Middle frontal gyrus (tissue), 1 donor: Measurements from ENCODE around the gene PRXL2C.
"Not testable (repeated sequence)": the region's sequence is repeated elsewhere in the genome, so short reads cannot be mapped to it uniquely, and the experiment has no call there.

Experiments used
- DNase-seq: peaks from one replicate; pipeline ENCODE4 v3.0.0-alpha.2; 2015; ENCODE audit warnings: low spot score; ENCODE audit errors: extremely low spot score

Gene PRXL2C, protein sequence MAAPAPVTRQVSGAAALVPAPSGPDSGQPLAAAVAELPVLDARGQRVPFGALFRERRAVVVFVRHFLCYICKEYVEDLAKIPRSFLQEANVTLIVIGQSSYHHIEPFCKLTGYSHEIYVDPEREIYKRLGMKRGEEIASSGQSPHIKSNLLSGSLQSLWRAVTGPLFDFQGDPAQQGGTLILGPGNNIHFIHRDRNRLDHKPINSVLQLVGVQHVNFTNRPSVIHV

DNA sequence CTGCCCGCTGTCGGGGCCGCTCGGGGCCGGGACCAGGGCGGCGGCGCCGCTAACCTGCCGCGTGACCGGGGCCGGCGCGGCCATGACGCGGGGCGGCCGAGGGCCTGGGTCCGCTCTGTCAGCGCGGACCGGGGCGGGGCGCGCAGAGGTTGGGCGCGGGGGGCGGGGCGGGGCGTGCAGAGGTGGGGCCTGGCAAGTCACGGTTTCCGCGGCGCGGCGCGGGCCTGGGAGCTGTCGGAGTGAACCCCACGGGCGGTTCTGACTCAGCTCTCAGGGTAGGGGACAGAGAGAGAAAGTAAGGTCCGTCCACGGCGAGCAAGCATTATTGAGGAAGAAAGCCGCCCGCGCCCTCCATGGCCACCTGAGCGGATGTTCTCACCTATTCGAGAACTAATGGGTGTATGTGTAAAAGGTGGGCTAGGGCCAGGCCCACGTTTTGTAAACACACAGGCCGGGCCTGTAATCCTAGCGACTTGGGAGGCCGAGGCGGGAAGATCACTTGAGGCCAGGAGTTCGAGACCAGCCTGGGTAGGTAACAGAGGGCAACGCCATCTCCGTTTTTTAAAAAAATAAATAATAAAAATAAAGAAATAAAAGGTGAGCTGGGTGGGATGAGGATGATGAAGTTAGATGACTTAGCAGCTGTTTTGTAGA, at the start of gene PRXL2C:
Gene PRXL2C (minus strand): TSS at position 120 of the 654 bp plus-strand sequence. CDS start 36 bp downstream, at position 84.
- no peak for DNase-seq

- not testable (repeated sequence) for DNase-seq
Measured at GRCh38 chr9:96700721-96701375, 45.7 kb upstream of the PRXL2C start.

GRCh38 chr9:96691326-96691725, 36.2 kb upstream of the PRXL2C start:
- no peak for DNase-seq

GRCh38 chr9:96688745-96689464, 33.8 kb upstream of the PRXL2C start:
- DNase-seq = no peak

- DNase-seq = no peak
Measured at GRCh38 chr9:96688187-96688586, 33.1 kb upstream of the PRXL2C start.

GRCh38 chr9:96686638-96687335, 31.7 kb upstream of the PRXL2C start:
- DNase-seq = peak; percentile 73

- DNase-seq = no peak
Measured at GRCh38 chr9:96680812-96681499, 25.8 kb upstream of the PRXL2C start.

DNA sequence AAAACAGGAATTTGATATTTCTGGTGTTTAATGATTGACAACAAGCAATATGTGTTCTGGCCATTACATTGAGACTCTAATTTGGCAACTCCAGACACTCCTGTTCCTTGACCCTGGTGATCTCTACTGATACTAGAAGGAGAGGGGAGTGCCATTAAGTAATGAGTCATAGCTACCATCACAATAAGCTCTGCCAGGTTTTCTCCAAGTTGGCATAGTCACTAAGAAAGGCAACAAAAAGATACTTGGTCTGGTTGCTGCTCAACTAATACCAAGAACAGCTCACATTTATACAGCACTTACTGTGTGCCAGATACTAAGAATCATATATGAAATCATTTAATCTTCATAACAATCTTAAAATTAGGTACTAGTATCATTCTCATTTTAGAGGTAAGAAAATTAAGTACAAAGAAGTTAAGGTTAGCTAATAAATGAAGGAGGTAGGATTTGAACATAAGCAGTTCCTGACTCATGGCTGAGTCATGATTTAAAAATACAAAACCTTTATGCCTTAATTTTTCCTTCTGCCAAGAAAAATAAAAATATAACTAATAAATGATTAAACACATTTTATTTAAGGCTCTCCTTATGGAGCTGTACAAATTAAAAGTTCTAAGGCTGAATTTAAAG, 19.9 kb upstream of the PRXL2C start:
- no peak for DNase-seq

DNA sequence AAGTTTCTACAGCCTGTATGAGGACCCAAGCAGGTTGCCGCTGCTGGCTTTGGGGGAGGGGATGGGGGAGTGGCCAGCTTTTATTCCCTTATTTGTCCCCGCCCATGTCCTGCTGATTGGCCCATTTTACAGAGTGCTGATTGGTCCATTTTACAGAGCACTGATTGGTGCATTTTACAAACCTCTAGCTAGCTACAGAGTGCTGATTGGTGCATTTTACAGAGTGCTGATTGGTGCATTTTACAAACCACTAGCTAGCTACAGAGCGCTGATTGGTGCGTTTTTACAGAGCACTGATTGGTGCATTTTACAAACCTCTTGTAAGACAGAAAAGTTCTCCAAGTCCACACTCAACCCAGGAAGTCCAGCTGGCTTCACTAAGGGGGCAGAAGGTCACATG, 18.7 kb upstream of the PRXL2C start:
- not testable (repeated sequence) for DNase-seq

DNA sequence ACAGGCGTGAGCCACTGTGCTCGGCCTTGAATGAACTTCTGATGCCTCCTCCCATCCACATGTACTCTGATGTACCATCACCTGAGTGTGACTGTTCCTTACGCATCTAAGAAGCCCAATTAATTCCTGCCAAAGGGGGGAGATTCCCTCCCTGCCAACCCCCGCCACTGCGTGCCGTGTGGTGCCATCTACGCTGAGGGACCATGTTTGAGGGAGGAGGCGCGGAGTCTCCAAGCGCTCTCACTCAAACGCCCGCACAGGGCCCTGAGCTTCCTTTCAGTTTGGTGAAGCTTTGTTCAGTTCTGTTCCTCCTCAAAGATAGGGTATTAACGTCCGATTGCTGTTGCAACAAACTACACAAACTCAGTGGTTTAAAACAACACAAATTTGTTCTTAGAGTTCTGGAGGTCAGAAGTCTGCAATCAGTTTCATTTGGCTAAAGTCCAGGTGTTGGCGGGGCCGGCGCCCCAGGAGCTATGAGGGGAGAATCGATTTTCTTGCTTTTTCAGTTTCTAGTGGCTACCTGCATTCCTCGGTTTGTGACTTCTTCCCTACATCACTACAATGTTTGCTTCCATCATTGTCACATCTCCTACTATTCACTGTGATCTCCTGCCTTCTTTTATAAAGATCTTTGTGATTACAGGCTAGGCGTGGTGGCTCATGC, 13.9 kb upstream of the PRXL2C start:
- no peak for DNase-seq

- DNase-seq = no peak
Measured at GRCh38 chr9:96667363-96667728, 12.2 kb upstream of the PRXL2C start.

GRCh38 chr9:96666653-96667362, 11.7 kb upstream of the PRXL2C start:
- DNase-seq = peak; percentile 49

- DNase-seq = no peak
Measured at GRCh38 chr9:96665789-96666188, 10.7 kb upstream of the PRXL2C start.

GRCh38 chr9:96663506-96664120, 8.5 kb upstream of the PRXL2C start:
- DNase-seq = no peak

DNA sequence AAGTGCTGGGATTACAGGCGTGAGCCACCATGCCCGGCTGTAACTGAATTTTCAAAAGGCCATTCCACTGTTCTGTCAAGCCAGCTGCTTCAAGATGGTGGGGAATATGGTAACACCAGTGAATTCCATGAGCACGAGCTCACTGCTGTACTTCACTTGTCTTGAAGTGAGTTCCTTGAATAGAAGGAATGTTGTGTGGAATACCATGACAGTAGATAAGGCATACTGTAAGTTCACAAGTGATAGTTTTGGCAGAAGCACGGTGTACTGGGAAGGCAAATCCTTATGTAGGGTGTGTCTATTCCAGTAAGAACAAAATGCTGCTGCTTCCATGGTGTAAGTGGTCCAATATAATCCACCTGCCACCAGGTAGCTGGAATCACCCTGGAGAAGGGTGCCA, 6.6 kb upstream of the PRXL2C start:
- DNase-seq = no peak

DNA sequence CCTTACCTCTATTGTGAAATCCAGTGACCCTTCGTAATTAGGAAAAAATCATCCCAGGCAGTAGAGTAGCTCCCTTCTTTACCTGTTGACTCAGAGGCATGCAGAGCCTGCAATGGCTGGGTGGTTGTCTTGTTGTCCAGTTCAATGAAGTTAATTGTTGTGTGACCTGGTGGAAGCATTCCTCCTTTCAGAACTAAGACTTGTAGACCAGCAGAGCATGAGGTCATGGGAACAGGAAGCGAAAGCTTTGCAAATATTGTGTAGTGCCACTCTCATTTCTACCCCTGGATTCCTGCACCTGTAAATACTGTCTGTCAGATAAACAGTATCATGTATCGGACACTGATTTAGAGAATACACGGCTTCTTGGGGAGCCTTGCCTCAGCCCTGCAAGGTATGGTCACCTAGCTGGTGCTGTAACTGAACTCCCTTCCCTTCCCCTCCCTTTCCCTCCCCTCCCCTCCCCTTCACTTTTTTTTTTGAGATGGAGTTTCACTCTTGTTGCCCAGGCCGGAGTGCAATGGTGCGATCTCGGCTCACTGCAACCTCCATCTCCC, 5.7 kb upstream of the PRXL2C start:
- no peak for DNase-seq

DNA sequence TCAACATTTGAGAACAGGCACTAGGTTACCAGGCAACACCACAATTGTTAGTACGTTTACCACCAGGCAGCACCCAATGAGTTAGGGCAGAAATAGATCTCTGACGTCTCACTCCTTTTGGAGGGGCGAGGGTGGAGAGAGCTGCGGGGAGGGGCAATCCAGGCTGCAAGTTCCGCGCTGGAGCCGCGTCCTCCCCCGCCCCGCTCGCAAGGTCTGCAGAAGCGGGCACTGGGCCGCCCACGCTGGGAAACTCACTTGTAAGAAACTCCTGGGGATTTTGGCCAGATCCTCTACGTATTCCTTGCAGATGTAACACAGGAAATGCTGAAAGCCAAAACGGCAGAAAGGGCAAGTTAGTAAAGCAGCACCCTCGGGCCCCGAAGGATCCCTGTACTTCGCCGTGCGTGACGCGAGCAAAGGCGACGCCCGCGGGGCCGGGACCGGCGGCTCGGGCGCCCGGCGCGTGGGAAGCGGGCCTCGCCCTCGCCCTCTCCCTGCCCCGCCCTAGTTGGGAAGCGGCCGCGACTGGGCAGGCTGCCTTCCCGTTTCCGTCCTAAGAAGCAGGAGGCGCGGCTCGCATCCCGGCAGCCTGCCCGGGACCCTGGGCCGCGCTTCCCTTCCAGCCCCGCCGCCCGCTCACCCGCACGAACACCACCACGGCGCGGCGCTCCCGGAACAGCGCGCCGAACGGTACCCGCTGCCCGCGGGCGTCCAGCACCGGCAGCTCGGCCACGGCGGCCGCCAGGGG, 493 bp downstream of the PRXL2C start:
- DNase-seq = peak; percentile 56

DNA sequence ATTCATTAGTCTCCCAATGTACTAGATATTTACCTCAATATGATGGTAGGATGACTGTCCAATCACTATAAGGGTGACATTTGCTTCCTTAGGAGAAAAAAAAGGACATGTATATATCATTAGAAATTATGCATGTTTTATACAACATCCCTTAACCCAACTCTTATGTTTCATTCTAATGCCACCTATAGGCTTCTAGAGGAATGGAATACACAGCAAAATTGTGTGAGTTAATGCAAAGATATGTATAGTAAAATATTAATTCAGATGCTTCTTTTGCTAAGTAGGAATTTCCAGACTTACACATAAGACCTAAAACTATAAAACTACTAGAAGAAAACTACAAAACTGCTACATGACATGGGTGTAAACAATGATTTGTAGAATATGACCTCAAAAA, 3.5 kb downstream of the PRXL2C start:
- no peak for DNase-seq
